Stimulated activated CD8-positive, alpha-beta memory T cell treated with anti-CD3 and anti-CD28 coated beads, Interleukin-4, amount 100 ng/mL, for 1 hour (primary cell): ENCODE data around the gene MOSPD3.

Source experiments
- DNase-seq, 2 donors: peaks; one replicate each; pipeline ENCODE4 v3.0.0-alpha.2; 2020; ENCODE audit warnings: low read depth in 2 of 2, low spot score in 1 of 2

The MOSPD3 gene

GRCh38 chr7:100590077-100590737 is 22.1 kb upstream of the MOSPD3 start:
- DNase-seq, result no peak

GRCh38 chr7:100591596-100591995 is 20.7 kb upstream of the MOSPD3 start:
- no peak for DNase-seq

GRCh38 chr7:100595188-100595587 is 17.2 kb upstream of the MOSPD3 start:
- DNase-seq, result no peak

GRCh38 chr7:100598425-100598824 is 13.9 kb upstream of the MOSPD3 start:
- DNase-seq, result no peak

GRCh38 chr7:100599911-100600729 is 12.2 kb upstream of the MOSPD3 start:
- DNase-seq, result no peak

GRCh38 chr7:100600730-100601038 is 11.7 kb upstream of the MOSPD3 start:
- DNase-seq, result no peak

- no peak for DNase-seq
Measured at GRCh38 chr7:100602889-100603725, 9.2 kb upstream of the MOSPD3 start.

- no peak for DNase-seq
Measured at GRCh38 chr7:100603726-100604027, 8.7 kb upstream of the MOSPD3 start.

GRCh38 chr7:100604028-100604975 is 8.0 kb upstream of the MOSPD3 start:
- DNase-seq, result peak in 1 of 2 donors; percentile 46

- no peak for DNase-seq
Measured at GRCh38 chr7:100604976-100605911, 7.1 kb upstream of the MOSPD3 start.

GRCh38 chr7:100606313-100606712 is 6.0 kb upstream of the MOSPD3 start:
- no peak for DNase-seq

- DNase-seq, result no peak
Measured at GRCh38 chr7:100607111-100607510, 5.2 kb upstream of the MOSPD3 start.

GRCh38 chr7:100609958-100610357 is 2.4 kb upstream of the MOSPD3 start:
- DNase-seq, result no peak

GRCh38 chr7:100612730-100613390 is 520 bp downstream of the MOSPD3 start:
- no peak for DNase-seq

GRCh38 chr7:100613412-100614175 is 1.3 kb downstream of the MOSPD3 start:
- DNase-seq, result no peak

GRCh38 chr7:100614308-100614861 is 2.0 kb downstream of the MOSPD3 start:
- no peak for DNase-seq

GRCh38 chr7:100620239-100620638 is 7.9 kb downstream of the MOSPD3 start:
- no peak for DNase-seq

- no peak for DNase-seq
Measured at GRCh38 chr7:100620804-100621203, 8.5 kb downstream of the MOSPD3 start.
